Common myeloid progenitor, CD34-positive (primary cell): ENCODE results near the gene SPATA21.

Source experiments
- CTCF ChIA-PET: fragments of 350-600 bp; sonication (Branson Sonifier 250); formaldehyde crosslinking; loops from one replicate; lab custom pipeline; 2021; ENCODE audit warnings: antibody characterized with exemption; lab: Charles Lee
- POLR2A ChIA-PET: fragments of 350-600 bp; sonication (Branson Sonifier 250); formaldehyde crosslinking; loops from one replicate; lab custom pipeline; 2021; ENCODE audit warnings: antibody characterized with exemption; lab: Charles Lee
- DNase-seq, 3 donors: peaks; one replicate each; pipeline versions ENCODE4 v3.0.0 to v3.0.0-alpha.2; 2013
- H3K27ac ChIP-seq, 2 experiments: 1 replicate in 1 of 2; 2 replicates in 1 of 2; pipeline ENCODE4 v1.7.0; 2013; ENCODE audit warnings: inconsistent platforms in 2 of 2, low read length in 2 of 2, mild to moderate bottlenecking in 2 of 2, low read depth in 1 of 2, moderate library complexity in 1 of 2; ENCODE audit not compliant: severe bottlenecking in 2 of 2, insufficient read depth in 1 of 2, poor library complexity in 1 of 2
- H3K27me3 ChIP-seq, 5 experiments: replicated peaks in 2 of 5; 1 replicate in 3 of 5; 2 replicates in 2 of 5; pipeline versions ENCODE4 v1.6.1 to v1.7.0; 2013; ENCODE audit warnings: low read length in 4 of 5, mild to moderate bottlenecking in 2 of 5, moderate library complexity in 2 of 5, inconsistent platforms in 1 of 5; ENCODE audit not compliant: insufficient read depth in 5 of 5, control insufficient read depth in 4 of 5
- H3K36me3 ChIP-seq, 4 experiments: 1 replicate in 2 of 4; 2 replicates in 2 of 4; pipeline versions ENCODE4 v1.6.1 to v1.7.0; 2013; ENCODE audit warnings: low read length in 3 of 4, control low read depth in 1 of 4, mild to moderate bottlenecking in 1 of 4; ENCODE audit not compliant: control insufficient read depth in 4 of 4, insufficient read depth in 4 of 4
- H3K4me1 ChIP-seq, 4 experiments: 1 replicate in 3 of 4; 2 replicates in 1 of 4; pipeline versions ENCODE4 v1.6.1 to v1.7.1; 2013; ENCODE audit warnings: low read length in 3 of 4, mild to moderate bottlenecking in 3 of 4, control low read depth in 1 of 4, inconsistent platforms in 1 of 4, moderate library complexity in 1 of 4; ENCODE audit not compliant: control insufficient read depth in 4 of 4, insufficient read depth in 4 of 4; ENCODE audit errors: control extremely low read depth in 1 of 4
- H3K4me3 ChIP-seq, 7 experiments: 1 replicate in 4 of 7; 2 replicates in 3 of 7; pipeline versions ENCODE4 v1.5.1 to v1.7.0; 2013; ENCODE audit warnings: mild to moderate bottlenecking in 7 of 7, low read length in 6 of 7, moderate library complexity in 6 of 7, inconsistent platforms in 2 of 7, low read depth in 2 of 7, control low read depth in 1 of 7; ENCODE audit not compliant: insufficient read depth in 4 of 7, control insufficient read depth in 1 of 7; ENCODE audit errors: extremely low read depth in 1 of 7
- H3K9me3 ChIP-seq, 5 experiments: 1 replicate in 4 of 5; 2 replicates in 1 of 5; pipeline versions ENCODE4 v1.6.1 to v1.7.1; 2013; ENCODE audit warnings: low read length in 4 of 5, mild to moderate bottlenecking in 2 of 5, inconsistent platforms in 1 of 5, low read depth in 1 of 5, moderate library complexity in 1 of 5; ENCODE audit not compliant: control insufficient read depth in 4 of 5, insufficient read depth in 2 of 5; ENCODE audit errors: control extremely low read depth in 1 of 5
- WGBS: methylation state at CpG from one replicate; pipeline ENCODE4 v1.1.5; 2013; ENCODE audit not compliant: insufficient coverage; 5-methylcytosine and 5-hydroxymethylcytosine counted together

The SPATA21 gene

GRCh38 chr1:16425125-16426025 lies 11.8 kb downstream of the SPATA21 start:
- no peak overlapping the region for H3K27ac ChIP-seq
- ChIA-PET POLR2A (interaction anchor here (0.6 kb wide), 2 partner anchors 69 to 156 kb away, joined by 3 to 7 read pairs; no protein-coding TSS in a partner anchor), CTCF (interaction anchor here (0.9 kb wide), 1 partner anchor 10 kb away, joined by 3 read pairs; no protein-coding TSS in a partner anchor)
- no peaks in the 10 kb centered on the region for H3K9me3 ChIP-seq
- H3K4me3 ChIP-seq = no peak overlapping the region
- no peaks in the 10 kb centered on the region for H3K4me1 ChIP-seq
- DNase-seq = no peak
- H3K27me3 ChIP-seq = peaks cover 0 to 4% (median 0%) of the 10 kb centered on the region in 5 experiments
- WGBS = 96% methylated on average over 8 of the region's 10 CpGs
- H3K36me3 ChIP-seq = no peaks in the 10 kb centered on the region

- 96% methylated on average over 5 of the region's 7 CpGs for WGBS
- H3K27me3 ChIP-seq = peaks cover 0 to 4% (median 0%) of the 10 kb centered on the region in 5 experiments
- H3K4me1 ChIP-seq = no peaks in the 10 kb centered on the region
- POLR2A ChIA-PET = no interaction called here
- H3K36me3 ChIP-seq = no peaks in the 10 kb centered on the region
- no peaks in the 10 kb centered on the region for H3K9me3 ChIP-seq
- no peak overlapping the region for H3K27ac ChIP-seq
- CTCF ChIA-PET = no interaction called here
- DNase-seq = no peak
- H3K4me3 ChIP-seq = no peak overlapping the region
Observed at GRCh38 chr1:16422041-16422440, 15.2 kb downstream of the SPATA21 start.

GRCh38 chr1:16421201-16421600 lies 16.0 kb downstream of the SPATA21 start:
- Histone ChIP-seq H3K36me3 (no peaks in the 10 kb centered on the region), H3K27me3 (peaks cover 0 to 4% (median 0%) of the 10 kb centered on the region in 5 experiments), H3K4me1 (no peaks in the 10 kb centered on the region), H3K4me3 (no peak overlapping the region), H3K27ac (no peak overlapping the region), H3K9me3 (no peaks in the 10 kb centered on the region)
- ChIA-PET POLR2A (no interaction called here), CTCF (no interaction called here)
- DNase-seq = no peak
- 76% methylated on average over 3 of the region's 7 CpGs for WGBS

DNA sequence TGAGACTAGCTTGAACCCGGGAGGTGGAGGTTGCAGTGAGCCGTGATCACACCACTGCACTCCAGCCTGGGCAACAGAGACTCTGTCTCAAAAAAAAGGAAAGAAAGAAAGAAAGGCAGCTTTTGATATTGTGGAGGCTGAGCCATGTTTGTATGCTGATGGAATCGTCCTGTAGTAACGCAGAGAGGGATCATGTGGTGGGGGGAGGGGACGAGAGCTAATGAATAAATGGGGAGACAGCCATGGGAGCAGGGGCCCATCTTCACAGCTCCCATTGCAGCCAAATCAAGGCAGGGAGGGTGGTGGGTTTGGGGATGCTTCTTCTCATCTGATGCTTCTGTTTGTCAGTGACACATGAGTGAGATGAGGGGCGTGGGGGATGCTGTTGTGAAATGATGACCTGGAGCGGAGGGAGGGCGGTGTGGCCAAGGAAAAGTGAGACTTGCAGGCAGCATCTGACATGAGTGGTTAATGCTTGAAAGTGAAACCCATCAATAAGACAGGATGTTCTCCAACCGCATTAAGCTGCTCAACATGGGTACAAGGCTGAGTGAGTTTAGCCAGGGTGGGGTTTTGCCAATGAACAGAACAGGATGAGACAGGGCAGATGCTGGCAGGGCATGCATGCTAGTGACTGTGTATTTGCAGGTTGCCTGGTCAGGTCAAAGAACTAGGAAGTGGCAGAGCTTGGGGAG lies 16.7 kb downstream of the SPATA21 start:
- H3K27ac ChIP-seq = no peak overlapping the region
- WGBS = 85% methylated on average over 7 of the region's 9 CpGs
- H3K4me3 ChIP-seq = no peak overlapping the region
- DNase-seq = peak; percentile 13 to 73 (median 63)
- ChIA-PET CTCF (interaction anchor here (0.6 kb wide), 1 partner anchor 350 kb away, joined by 3 read pairs; no protein-coding TSS in a partner anchor), POLR2A (no interaction called here)
- H3K9me3 ChIP-seq = no peaks in the 10 kb centered on the region
- H3K4me1 ChIP-seq = no peaks in the 10 kb centered on the region
- peaks cover 0 to 4% (median 0%) of the 10 kb centered on the region in 5 experiments for H3K27me3 ChIP-seq
- H3K36me3 ChIP-seq = no peaks in the 10 kb centered on the region

- H3K36me3 ChIP-seq = no peaks in the 10 kb centered on the region
- WGBS = 96% methylated on average over 7 of the region's 7 CpGs
- no peak overlapping the region for H3K4me3 ChIP-seq
- peaks cover 0 to 4% (median 0%) of the 10 kb centered on the region in 5 experiments for H3K27me3 ChIP-seq
- no peaks in the 10 kb centered on the region for H3K9me3 ChIP-seq
- no peak overlapping the region for H3K27ac ChIP-seq
- ChIA-PET CTCF (interaction anchor here (0.6 kb wide), 1 partner anchor 611 kb away, joined by 3 read pairs; no protein-coding TSS in a partner anchor), POLR2A (no interaction called here)
- H3K4me1 ChIP-seq = no peaks in the 10 kb centered on the region
- DNase-seq = no peak
Observed at GRCh38 chr1:16418823-16419425, 18.3 kb downstream of the SPATA21 start.

- Histone ChIP-seq H3K4me1 (no peaks in the 10 kb centered on the region), H3K4me3 (no peak overlapping the region), H3K27me3 (no peaks in the 10 kb centered on the region), H3K36me3 (no peaks in the 10 kb centered on the region), H3K9me3 (no peaks in the 10 kb centered on the region), H3K27ac (no peak overlapping the region)
- 93% methylated on average over 2 of the region's 3 CpGs for WGBS
- ChIA-PET POLR2A (no interaction called here), CTCF (no interaction called here)
- DNase-seq = no peak
Observed at GRCh38 chr1:16413191-16413590, 24.0 kb downstream of the SPATA21 start.
